ENCODE measurements around the gene DNAH10.

DNA sequence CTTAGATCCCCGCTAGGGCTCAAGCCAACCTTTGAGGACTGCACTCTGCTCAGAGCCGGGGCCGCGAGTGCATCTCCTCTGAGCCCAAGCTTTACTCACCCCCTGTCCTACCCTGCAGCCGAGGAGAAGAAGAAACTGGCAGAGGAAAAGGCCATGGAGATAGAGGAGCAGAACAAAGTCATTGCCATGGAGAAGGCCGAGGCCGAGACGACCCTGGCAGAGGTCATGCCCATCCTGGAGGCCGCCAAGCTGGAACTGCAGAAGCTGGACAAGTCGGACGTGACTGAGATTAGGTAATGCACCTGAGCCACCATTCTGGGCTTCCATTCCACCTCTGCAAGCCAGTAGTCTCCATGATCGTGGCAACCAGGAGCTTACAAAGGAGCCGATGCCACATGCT is 140.7 kb downstream of the DNAH10 start:
- no peak for TF ChIP-seq EZH2 (IDR thresholded peaks at IDR 0.05; ENCODE audit: low read depth)
- TF ChIP-seq, protein P1, sequence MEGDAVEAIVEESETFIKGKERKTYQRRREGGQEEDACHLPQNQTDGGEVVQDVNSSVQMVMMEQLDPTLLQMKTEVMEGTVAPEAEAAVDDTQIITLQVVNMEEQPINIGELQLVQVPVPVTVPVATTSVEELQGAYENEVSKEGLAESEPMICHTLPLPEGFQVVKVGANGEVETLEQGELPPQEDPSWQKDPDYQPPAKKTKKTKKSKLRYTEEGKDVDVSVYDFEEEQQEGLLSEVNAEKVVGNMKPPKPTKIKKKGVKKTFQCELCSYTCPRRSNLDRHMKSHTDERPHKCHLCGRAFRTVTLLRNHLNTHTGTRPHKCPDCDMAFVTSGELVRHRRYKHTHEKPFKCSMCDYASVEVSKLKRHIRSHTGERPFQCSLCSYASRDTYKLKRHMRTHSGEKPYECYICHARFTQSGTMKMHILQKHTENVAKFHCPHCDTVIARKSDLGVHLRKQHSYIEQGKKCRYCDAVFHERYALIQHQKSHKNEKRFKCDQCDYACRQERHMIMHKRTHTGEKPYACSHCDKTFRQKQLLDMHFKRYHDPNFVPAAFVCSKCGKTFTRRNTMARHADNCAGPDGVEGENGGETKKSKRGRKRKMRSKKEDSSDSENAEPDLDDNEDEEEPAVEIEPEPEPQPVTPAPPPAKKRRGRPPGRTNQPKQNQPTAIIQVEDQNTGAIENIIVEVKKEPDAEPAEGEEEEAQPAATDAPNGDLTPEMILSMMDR (conservative IDR thresholded peaks at IDR 0.05) = no peak
